ENCODE results near the gene PTGIS. TPM values are rescaled to one million over a fixed set of nuclear protein-coding genes. Genes with fewer than 3 reads are reported as not detected.

PTGIS gene
- total RNA-seq, 6 experiments from 2014 or later, result 9.0 to 30.5 (median 13.7) TPM

GRCh38 chr20:49470922-49471321 is 97.0 kb downstream of the PTGIS start:
- Histone ChIP-seq H3K4me3 (no peak overlapping the region), H3K36me3 (no peaks in the 10 kb centered on the region), H3K9me3 (no peaks in the 10 kb centered on the region), H3K27me3 (no peaks in the 10 kb centered on the region), H3K4me1 (peaks cover 0 to 17% (median 8%) of the 10 kb centered on the region in 4 donors), H3K27ac (no peak overlapping the region)
- DNase-seq (no peak), ATAC-seq (no peak)
- WGBS (ENCODE audit: insufficient coverage, low coverage, low lambda C conversion rate, missing lambda C conversion rate), result 93% methylated on average over 6 of the region's 6 CpGs
- intact Hi-C loops (cut with DNase I), result no loop called here
- TF ChIP-seq, protein P1, sequence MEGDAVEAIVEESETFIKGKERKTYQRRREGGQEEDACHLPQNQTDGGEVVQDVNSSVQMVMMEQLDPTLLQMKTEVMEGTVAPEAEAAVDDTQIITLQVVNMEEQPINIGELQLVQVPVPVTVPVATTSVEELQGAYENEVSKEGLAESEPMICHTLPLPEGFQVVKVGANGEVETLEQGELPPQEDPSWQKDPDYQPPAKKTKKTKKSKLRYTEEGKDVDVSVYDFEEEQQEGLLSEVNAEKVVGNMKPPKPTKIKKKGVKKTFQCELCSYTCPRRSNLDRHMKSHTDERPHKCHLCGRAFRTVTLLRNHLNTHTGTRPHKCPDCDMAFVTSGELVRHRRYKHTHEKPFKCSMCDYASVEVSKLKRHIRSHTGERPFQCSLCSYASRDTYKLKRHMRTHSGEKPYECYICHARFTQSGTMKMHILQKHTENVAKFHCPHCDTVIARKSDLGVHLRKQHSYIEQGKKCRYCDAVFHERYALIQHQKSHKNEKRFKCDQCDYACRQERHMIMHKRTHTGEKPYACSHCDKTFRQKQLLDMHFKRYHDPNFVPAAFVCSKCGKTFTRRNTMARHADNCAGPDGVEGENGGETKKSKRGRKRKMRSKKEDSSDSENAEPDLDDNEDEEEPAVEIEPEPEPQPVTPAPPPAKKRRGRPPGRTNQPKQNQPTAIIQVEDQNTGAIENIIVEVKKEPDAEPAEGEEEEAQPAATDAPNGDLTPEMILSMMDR (IDR thresholded peaks at IDR 0.05), result no peak
- TF ChIP-seq POLR2A (IDR thresholded peaks at IDR 0.05), result no peak

GRCh38 chr20:49469060-49469459 is 98.9 kb downstream of the PTGIS start:
- TF ChIP-seq POLR2A (IDR thresholded peaks at IDR 0.05), result no peak
- TF ChIP-seq, protein P1 (IDR thresholded peaks at IDR 0.05), result no peak
- no peaks in the 10 kb centered on the region for H3K9me3 ChIP-seq
- ATAC-seq (no peak), DNase-seq (no peak)
- intact Hi-C loops (cut with DNase I), result no loop called here
- no peak overlapping the region for H3K27ac ChIP-seq
- no peaks in the 10 kb centered on the region for H3K36me3 ChIP-seq
- no peak overlapping the region for H3K4me3 ChIP-seq
- H3K4me1 ChIP-seq, result peaks cover 0 to under 1% (median 0%) of the 10 kb centered on the region in 4 donors
- H3K27me3 ChIP-seq, result no peaks in the 10 kb centered on the region
- WGBS (ENCODE audit: insufficient coverage, low coverage, low lambda C conversion rate, missing lambda C conversion rate), result 93% methylated on average over 5 of the region's 6 CpGs

DNA sequence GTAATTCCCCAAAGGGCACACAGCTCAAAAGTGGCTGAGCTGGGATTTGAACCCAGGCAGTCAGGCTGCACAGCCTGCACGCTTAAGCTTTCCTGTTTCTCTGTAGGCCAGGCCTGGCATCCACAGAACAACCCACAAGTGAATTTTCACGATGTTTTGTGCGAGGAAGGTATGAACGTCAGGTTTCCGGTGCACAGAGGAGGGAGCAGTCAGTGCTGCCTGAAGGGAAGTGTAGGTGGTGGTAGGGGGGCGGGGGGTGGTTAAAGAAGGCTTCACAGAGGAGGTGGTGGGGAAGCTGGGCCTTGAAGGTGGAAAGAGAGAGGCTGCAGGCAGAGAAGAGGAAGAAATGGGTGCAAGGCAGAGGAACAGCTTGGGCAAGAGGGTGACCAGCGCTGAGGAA is 99.5 kb downstream of the PTGIS start:
- H3K36me3 ChIP-seq, result no peaks in the 10 kb centered on the region
- no peaks in the 10 kb centered on the region for H3K27me3 ChIP-seq
- H3K4me3 ChIP-seq, result no peak overlapping the region
- intact Hi-C loops (cut with DNase I), result no loop called here
- ATAC-seq (no peak), DNase-seq (no peak)
- no peaks in the 10 kb centered on the region for H3K9me3 ChIP-seq
- no peak overlapping the region for H3K27ac ChIP-seq
- TF ChIP-seq POLR2A (IDR thresholded peaks at IDR 0.05), result no peak
- TF ChIP-seq, protein P1 (IDR thresholded peaks at IDR 0.05), result no peak
- H3K4me1 ChIP-seq, result no peaks in the 10 kb centered on the region
- WGBS (ENCODE audit: insufficient coverage, low coverage, low lambda C conversion rate, missing lambda C conversion rate), result 85% methylated on average over 7 of the region's 7 CpGs

DNA sequence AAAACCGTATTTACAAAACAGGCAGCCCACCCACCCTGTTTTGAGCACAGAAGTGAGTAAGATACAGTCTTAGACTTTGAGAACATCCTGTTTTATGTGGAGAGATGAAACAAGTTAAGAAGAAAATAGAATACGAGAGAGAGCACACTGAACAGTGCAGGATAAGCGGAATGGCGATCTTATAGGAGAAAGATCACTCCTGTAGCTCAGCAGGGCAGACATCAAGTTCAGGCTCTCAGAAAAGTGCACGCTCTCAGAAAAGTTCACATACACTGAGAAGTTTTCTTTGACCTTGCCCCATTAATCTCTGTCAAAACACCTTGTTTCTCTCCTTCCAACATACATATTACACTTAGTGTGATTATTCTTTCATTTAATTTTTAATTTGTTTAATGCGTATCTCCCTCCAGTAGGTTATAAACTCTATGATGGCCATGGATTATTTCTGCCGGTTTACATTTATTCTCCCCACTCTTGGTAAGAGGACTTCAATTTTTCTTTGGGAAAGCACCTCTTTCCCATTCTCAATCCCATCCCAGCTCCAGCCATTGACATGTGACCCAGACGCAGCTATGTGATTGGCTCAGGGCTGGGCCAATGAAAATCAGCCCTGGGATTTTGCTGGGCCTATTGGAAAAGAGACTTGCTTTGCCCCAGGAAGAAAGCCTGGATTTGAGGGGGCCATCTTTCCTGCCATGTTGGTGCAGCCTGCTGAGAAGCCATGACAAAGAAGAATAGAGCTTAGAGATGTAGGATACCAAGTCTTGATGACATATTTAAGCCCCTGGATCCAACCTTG is 101.6 kb downstream of the PTGIS start:
- no peaks in the 10 kb centered on the region for H3K36me3 ChIP-seq
- no peak overlapping the region for H3K4me3 ChIP-seq
- no peak for ATAC-seq
- TF ChIP-seq, protein P1 (IDR thresholded peaks at IDR 0.05), result no peak
- no peak for TF ChIP-seq POLR2A (IDR thresholded peaks at IDR 0.05)
- no peaks in the 10 kb centered on the region for H3K27me3 ChIP-seq
- no peak overlapping the region for H3K27ac ChIP-seq
- no peak for DNase-seq
- H3K4me1 ChIP-seq, result peaks cover 0 to 2% (median 0%) of the 10 kb centered on the region in 4 donors
- WGBS (ENCODE audit: insufficient coverage, low coverage, low lambda C conversion rate, missing lambda C conversion rate), result 93% methylated on average over 7 of the region's 8 CpGs
- no peaks in the 10 kb centered on the region for H3K9me3 ChIP-seq
- intact Hi-C loops (cut with DNase I), result no loop called here

Data from right lobe of liver (tissue), 6 donors.